Measurements from ENCODE around the gene SRC.
"Not testable (repeated sequence)": the region's sequence is repeated elsewhere in the genome, so short reads cannot be mapped to it uniquely, and the experiment has no call there.

Gene SRC

DNA sequence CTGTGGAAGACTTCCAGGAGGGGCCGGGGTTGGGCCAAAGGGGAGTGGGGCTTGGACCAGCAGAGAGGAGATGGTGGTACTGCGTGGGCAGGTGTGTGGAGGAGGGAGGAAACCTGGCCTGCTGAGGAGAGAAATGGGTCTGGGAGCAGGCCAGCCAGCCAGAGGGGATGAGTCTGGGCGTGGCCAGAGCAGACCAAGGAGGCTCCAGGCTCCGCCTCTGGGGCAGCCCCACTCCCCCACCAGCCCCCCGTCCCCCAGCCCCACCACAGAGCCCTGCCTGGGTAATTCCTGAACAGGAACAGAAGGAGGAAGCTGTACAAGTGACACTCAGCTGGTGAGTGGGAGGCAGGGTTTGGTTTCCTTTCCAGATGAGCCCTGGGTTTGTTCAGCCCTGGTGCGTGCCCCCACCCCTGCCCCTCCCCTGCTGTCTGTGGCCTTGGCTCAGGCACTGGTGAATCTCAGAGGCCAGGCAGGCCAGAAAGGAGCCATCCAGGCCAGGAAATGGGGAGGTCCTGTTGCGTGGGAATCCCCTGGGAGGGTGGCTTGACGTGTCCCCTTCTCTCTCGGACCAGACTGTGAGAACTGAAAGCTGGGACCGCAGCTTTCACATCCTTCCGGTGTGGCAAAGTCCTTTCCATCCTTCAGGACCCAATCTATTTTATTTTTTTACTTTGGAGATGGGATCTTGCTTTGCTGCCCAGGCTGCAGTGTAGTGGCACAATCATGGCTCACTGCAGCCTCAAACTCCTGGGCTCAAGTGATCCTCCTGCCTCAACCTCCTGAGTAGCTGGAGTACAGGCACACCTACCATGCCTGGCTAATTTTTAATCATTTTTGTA lies 9.4 kb upstream of the SRC start:
- DNase-seq (ENCODE audit: low spot score): no peak

DNA sequence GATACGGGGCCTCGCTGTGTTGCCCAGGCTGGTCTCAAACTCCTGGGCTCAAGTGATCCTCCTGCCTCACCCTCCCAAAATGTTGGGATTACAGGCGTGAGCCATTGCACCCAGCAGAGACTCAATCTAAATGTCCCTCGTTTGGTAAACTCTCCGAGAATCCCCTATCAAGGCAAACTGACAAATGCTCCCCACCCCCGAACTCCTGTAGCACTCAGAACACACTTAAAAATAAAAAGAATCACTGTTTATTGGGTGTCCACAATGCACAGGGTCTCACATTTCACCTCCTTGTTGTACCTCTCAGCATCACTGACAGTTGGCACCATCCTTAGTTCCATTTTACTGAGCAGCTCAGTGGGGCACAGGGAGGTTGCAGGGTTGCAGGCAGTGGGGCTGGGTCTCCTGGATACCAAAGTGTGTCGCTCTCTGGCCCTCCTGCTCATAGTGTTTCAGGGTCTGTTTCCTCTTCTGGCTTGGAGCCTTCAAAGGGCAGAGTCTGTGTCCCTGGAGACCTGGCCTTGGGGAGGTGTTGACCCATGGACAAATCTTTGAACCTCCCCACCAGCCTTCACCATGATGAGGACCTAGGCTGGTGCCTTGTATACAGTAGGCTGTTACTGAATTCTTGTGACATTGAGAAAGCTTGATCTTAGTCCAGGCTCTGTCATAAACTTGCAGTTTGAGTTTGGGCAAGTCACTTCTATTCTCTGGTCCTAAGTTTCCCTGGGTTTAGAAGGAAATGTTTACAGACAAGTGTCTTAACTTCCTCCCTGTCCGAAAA lies 8.5 kb upstream of the SRC start:
- no peak for DNase-seq (ENCODE audit: low spot score)

DNA sequence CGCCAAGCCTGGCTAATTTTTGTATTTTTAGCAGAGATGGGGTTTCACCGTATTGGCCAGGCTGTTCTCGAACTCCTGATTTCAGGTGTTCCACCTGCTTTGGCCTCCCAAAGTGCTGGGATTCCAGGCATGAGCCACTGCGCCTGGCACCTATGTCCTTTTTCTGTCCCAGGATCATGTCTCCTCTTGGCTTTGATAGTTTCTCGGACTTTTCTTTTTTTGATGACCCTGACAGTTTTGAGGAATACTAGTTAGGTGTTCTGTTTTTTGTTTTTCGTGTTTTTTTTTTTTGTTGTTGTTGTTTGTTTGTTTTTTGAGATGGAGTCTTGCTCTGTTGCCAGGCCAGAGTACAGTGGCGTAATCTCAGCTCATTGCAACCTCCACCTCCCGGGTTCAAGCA lies 7.6 kb upstream of the SRC start:
- not testable (repeated sequence) for DNase-seq (ENCODE audit: low spot score)

GRCh38 chr20:37339208-37339607 lies 6.7 kb upstream of the SRC start:
- no peak for DNase-seq (ENCODE audit: low spot score)

GRCh38 chr20:37339764-37340109 lies 6.2 kb upstream of the SRC start:
- DNase-seq (ENCODE audit: low spot score): not testable (repeated sequence)

DNA sequence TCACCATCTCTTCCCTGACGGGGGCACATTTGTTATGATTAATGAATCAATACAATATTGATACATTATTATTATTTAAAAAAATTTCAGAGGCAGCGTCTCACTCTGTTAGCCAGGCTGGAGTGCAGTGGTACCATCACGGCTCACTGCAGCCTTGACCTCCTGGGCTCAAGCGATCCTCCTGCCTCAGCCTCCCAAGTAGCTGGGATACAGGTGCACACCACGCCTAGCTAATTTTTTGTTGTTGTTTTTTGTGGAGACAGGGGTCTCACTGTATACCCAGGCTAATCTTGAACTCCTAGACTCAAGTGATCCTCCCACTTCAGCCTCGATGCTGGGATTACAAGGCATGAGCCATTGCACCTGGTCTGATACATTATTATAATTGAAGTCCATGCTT lies 4.9 kb upstream of the SRC start:
- no peak for DNase-seq (ENCODE audit: low spot score)

- no peak for DNase-seq (ENCODE audit: low spot score)
Measured at GRCh38 chr20:37341632-37342031, 4.3 kb upstream of the SRC start.

DNA sequence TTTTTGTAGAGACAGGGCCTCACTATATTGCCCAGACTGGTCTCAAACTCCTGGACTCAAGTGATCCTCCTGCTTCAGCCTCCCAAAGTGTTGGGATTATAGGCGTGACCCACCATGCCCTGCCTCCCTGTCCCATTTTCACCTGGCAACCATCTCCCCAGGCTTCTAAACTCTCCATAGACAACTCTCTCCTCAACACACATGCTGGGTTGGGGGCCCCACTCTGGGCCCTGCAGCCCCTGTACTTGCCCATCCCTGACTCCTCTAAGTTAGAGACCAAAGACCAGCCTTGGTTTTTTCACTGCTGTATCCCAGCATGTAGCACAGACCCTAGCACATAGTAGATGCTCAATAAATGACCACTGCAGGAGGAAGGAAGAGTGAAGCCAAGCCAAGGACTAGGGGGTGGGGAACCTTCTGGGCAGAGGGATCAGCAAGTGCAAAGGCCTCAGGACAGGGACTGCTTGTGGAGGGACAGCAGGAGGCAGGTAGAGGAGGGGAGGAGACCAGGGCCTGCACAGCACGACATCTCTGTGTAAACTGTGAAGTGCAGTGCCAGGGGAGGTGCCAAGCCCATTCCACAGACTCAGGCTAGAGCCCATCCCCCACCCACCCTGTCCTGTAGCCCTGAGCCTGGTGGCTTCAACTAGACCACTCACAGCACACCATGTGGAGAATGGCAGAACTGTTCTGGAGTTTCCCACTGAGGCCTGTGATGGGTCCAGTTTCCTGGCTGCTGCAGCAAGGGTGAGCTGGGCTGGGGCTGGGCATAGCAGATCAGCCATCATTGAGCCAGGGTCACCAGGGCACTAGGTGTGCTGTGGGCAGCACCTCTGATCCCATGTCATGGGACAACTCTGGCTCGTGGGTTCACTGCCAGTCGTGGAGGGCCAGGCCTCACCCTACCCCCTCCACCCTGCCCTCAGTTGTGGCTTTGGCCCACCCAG lies 3.4 kb upstream of the SRC start:
- DNase-seq (ENCODE audit: low spot score): no peak

DNA sequence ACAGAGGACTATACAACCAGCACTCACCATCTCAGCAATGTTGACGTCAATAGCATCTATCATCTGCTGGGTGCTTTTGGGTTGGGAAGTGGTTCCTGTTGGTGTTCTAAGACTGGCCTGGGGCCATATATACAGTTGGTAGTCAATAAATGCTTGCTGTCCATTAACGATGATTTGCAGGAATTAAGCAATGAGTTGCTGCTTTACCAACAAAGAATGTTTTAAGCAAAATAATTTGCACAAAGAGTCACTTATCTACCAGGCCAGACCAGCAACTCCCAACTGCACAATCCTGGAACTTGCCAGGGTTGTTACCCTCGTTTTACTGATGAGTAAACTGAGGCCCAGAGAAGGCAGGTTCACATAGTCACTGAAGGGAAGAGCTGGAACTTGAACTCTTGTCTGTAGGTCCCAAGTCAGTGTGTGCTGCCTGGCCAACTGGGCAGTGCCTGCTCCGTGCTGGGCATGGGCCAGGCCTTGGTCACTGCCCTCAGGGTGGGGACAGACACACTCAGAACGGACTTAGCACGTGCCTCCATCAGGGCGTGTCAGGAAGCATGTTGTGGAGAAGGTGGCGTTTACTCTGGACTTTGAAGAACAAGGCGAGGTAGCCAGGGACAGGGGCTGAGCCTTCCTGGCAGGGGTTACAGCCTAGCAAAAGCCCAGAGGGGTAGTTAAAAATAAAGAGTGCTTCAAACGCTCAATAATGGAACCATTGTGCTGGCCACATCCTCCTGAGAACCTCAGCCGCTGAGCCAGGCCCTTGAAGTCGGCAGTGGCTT lies 2.5 kb upstream of the SRC start:
- DNase-seq (ENCODE audit: low spot score): no peak

DNA sequence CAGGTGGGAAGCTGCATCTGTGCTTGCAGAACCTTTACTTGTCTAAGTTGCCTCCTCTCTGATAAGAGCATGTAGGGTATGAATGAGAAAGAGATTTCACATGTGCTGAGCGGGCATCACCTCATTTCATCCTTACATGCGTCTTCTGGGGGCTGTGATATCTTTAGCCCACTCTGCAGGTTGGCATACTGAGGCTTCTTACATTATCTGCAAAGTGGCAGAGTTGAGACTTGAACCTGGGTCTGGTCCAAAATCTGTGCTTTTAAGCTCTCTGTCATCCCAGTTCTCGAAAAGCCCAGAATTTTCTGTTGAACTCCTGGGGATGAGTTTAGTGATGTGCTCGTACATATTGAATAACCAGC lies 2.0 kb upstream of the SRC start:
- DNase-seq (ENCODE audit: low spot score): no peak

DNA sequence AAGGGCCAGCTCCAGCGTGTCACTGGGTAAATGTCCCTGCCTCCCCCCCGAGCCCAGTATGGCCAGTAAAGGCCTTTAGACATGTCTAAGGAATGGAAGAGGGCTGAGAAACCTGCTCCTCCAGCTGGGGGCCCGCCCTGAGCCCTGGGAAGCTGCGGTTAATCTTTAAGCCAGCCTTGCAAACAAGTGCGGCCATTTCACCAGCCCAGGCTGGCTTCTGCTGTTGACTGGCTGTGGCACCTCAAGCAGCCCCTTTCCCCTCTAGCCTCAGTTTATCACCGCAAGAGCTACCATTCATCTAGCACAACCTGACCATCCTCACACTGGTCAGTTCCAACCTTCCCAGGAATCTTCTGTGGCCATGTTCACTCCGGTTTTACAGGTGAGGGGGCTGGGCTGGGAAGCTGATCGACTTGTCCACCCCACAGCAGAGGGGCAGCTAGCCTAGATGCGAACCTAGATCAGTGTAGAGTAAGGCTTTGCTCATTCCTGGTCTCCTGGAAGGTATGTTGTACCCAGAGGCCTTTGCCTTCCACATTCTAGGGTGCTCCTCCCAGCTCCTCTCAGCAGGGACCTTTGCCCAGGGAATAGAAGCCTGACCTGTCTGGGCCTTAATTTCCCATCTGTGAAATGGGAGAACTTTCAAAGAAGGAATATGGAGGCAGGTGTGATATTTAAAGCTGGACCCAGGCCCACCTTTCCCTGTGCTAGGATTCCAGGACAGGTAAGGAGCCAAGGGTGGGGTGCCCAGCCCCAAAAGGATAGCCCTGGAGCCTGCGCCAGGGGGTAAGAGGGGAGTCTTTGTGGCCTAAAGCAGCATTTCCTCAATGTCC lies 1.2 kb upstream of the SRC start:
- DNase-seq (ENCODE audit: low spot score): no peak

GRCh38 chr20:37346236-37346534 lies 245 bp downstream of the SRC start:
- no peak for DNase-seq (ENCODE audit: low spot score)

DNA sequence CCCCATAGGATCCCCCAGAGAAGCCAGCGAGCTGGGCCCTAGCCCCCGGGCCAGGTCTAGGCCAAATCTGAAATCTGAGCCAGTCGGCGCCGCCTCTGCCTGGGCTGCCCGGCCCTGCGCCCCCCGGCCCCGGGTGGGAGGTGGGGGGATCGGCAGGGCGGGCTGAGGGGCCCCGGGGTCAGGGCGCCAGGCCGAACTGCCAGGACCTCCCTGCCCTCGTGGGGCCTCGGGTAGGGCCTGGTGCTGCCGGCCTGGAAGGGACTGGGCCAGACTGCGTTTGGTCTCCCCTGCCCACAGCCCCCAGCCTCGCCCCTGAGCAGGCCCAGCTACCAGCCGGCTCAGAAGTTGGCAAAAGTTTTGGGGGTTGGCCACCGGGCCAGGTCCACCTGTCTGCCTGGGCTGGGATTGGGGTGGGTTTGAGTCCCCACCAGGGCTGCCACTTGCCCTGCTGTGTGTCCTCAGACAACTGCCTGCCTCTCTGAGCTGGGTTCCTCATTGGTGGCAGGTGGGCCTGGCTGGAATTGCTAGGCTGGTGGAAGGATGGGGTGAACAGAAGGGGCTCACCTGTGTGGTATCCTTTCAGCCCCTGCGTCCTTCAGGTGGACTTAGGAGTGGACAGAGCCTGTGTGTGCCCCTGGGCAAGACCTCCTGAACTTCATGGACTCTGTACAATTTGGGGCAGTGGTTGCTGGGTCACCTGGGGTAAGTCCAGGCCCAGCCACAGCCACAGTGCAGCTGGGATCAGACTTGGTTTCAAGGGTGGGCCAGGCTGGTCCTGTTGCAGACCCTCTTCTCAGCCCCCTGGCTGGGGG lies 801 bp downstream of the SRC start:
- no peak for DNase-seq (ENCODE audit: low spot score)

DNA sequence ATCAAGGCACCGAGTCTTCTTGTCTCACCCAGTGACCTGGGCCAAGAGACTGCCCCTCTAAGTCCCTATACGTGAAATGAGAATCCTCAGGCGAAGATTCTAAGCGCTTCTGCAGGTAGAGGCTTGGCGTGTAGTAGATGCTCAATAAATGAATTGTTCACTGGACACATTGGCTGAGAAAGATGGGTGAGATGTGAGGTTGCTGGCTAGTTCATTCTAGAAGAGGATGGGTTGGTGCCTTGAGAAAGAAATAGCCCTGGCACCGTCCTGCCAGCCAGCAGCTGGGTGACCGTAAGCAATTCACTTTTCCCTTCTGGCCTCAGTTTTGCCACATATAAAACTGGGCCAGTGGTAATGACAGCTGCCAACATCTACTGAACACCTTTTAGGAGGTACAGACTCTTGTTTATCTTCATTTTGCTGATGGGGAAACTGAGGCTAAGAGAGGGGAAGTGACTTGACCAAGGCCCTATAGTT lies 1.4 kb downstream of the SRC start:
- DNase-seq (ENCODE audit: low spot score): no peak

- no peak for DNase-seq (ENCODE audit: low spot score)
Measured at GRCh38 chr20:37347891-37348791, 2.2 kb downstream of the SRC start.

DNA sequence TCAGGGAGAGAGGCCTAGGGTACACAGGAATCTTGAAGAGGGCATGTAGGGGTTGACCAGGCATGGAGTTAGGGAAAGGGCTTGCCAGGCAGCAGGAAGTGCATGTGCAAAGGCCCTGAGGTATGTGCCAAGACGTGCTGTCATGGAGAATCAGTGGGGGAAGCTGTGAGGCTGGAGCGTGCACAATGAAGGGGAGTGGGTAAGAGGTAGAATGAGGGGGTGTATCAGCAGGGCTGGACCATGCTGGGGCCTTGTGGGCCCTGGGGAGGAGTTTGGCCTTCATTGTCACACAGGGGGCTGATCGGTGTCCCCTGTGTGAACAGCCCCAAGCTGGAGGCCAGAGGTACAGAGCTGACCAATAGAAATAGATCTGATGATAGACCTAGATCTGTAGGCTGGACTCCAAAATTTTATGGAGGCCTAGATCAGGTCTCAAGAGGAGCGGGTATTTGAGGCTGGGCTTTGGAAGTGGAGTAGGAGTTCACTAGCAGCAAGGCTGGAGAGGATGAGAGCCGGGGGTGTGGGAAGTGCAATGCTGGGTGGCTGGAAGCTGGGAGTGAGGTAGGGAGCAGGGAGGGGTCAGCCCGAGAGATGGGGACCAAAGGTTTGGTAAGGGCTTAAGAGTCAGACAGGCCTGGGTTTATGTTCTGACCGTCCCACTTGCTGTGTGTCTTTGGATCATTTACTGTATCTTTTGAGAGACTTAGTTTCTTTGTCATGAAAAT lies 3.0 kb downstream of the SRC start:
- DNase-seq (ENCODE audit: low spot score): no peak

DNA sequence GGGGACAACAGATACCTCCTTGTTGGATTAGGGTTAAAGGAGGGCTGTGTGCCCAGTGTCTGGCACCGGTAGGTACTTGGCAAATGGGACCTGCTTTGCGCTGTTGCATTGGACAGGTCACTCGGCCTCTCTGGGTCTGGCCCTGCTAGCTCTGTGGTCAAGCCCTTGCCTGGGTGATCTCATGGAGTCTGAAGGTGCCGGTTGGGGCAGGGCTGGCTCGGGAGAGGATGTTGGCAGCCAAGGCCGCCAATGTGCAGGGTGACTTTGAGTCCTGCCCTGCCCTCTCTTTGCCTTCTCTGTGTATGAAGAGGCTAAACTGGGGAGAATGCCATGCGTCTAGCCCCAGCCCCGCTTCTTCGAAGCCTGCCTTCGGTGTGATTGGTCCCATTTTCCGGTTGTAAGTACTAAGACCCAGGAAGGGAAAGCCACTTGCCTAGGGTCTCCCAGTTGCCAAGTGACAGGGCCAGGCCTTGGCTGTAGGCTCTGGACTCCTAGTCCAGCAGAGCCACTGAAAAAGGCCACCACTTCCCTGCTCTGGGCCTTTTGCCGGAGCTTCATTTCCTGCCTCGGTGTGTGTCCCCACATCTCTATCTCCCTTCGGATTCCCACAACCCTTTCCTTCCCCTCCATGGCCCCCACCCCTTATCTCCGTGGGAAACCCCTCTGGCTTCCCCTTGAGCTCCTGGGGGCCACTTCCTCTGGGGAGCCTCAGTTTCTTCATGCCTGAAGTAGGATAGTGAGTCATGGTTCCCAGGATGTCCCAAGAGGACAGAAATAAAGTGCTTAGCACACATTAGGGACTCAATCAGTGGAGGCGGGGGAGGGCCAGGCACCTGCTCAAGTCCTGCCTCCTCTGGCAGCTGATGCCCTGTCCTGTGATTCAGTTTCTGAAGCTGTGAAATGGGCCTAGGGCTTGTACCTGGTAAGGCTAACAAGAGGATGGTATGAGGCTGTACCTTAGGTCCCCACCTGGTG lies 3.9 kb downstream of the SRC start:
- DNase-seq (ENCODE audit: low spot score): no peak

Data from kidney capillary endothelial cell (primary cell).